K562 (cell line): ENCODE results near the gene CENPX. TPM values are rescaled to one million over a fixed set of nuclear protein-coding genes. Genes with fewer than 3 reads are reported as not detected.

Source experiments
- CREB1 ChIP-seq, 2 experiments: sonication (generic) in 1 of 2; formaldehyde crosslinking in 1 of 2; IDR thresholded peaks; 2 replicates each; pipeline versions ENCODE4 v1.6.1 to v1.8.0; 2012 to 2022; ENCODE audit warnings: inconsistent platforms in 1 of 2, mild to moderate bottlenecking in 1 of 2, missing genetic modification reagents in 1 of 2, moderate library complexity in 1 of 2
- CREBBP ChIP-seq: IDR thresholded peaks from one replicate; pipeline ENCODE4 v1.6.1; 2012; ENCODE audit warnings: low read depth, mild to moderate bottlenecking, control low read depth, inconsistent platforms, low read length
- FOXJ3 ChIP-seq: sonication (generic); formaldehyde crosslinking; IDR thresholded peaks from 2 replicates; pipeline ENCODE4 v1.4.0; 2020; ENCODE audit warnings: mild to moderate bottlenecking, missing genetic modification reagents
- HNRNPLL ChIP-seq: fragments of 200-400 bp; formaldehyde crosslinking; IDR thresholded peaks from 2 replicates; pipeline ENCODE4 v1.6.1; 2017; ENCODE audit warnings: low read length, low read depth, mild to moderate bottlenecking; ENCODE audit not compliant: poor library complexity, severe bottlenecking
- KAT2B ChIP-seq: IDR thresholded peaks from one replicate; pipeline ENCODE4 v1.6.1; 2012; ENCODE audit warnings: low read depth, mild to moderate bottlenecking, control low read depth, inconsistent platforms, low read length, moderate library complexity
- KLF6 ChIP-seq: fragments of 250-450 bp; sonication (Bioruptor Pico); IDR thresholded peaks from 2 replicates; pipeline ENCODE4 v1.4.0; 2020; ENCODE audit warnings: mild to moderate bottlenecking, moderate library complexity, borderline replicate concordance
- MTA1 ChIP-seq: fragments of 450-650 bp; IDR thresholded peaks from 2 replicates; pipeline ENCODE4 v1.6.1; 2017; ENCODE audit warnings: borderline replicate concordance
- NFE2 ChIP-seq: IDR thresholded peaks from 2 replicates; pipeline ENCODE4 v1.6.1; 2014; ENCODE audit warnings: antibody characterized with exemption, low read depth
- NR4A1 ChIP-seq, 2 experiments: fragments of 250-450 bp in 1 of 2; fragments of 450-650 bp in 1 of 2; sonication (Bioruptor Pico) in 1 of 2; IDR thresholded peaks; 2 replicates each; pipeline versions ENCODE4 v1.4.0 to v1.6.1; 2016 to 2020; ENCODE audit warnings: mild to moderate bottlenecking in 2 of 2, missing compliant biosample characterization in 1 of 2, missing genetic modification characterization in 1 of 2, moderate library complexity in 1 of 2
- SNRNP70 ChIP-seq: fragments of 200-400 bp; formaldehyde crosslinking; optimal IDR thresholded peaks from 2 replicates; pipeline ENCODE3; 2017; ENCODE audit warnings: low read depth, low read length
- ZBTB8A ChIP-seq: fragments of 450-650 bp; IDR thresholded peaks from 2 replicates; pipeline ENCODE4 v1.6.1; 2018; ENCODE audit warnings: mild to moderate bottlenecking, moderate library complexity; ENCODE audit not compliant: partially characterized antibody
- ZNF24 ChIP-seq: fragments of 450-650 bp; IDR thresholded peaks from 2 replicates; pipeline ENCODE4 v1.6.1; 2016
- ZNF431 ChIP-seq: sonication (generic); formaldehyde crosslinking; IDR thresholded peaks from 2 replicates; pipeline ENCODE4 v1.8.0; 2022; ENCODE audit warnings: mild to moderate bottlenecking, missing genetic modification reagents
- ZNF586 ChIP-seq: fragments of 450-650 bp; formaldehyde crosslinking; conservative IDR thresholded peaks from 2 replicates; pipeline ENCODE4 v1.4.0; 2020; ENCODE audit warnings: mild to moderate bottlenecking, moderate library complexity
- ZNF695 ChIP-seq: fragments of 450-650 bp; formaldehyde crosslinking; IDR thresholded peaks from 2 replicates; pipeline ENCODE4 v1.4.0; 2020; ENCODE audit warnings: mild to moderate bottlenecking, moderate library complexity
- ZNF717 ChIP-seq: fragments of 250-450 bp; sonication (Bioruptor Pico); IDR thresholded peaks from 2 replicates; pipeline ENCODE4 v1.5.0; 2021
- ZNF79 ChIP-seq: fragments of 250-450 bp; sonication (Bioruptor Pico); IDR thresholded peaks from 2 replicates; pipeline ENCODE4 v1.4.0; 2020; ENCODE audit warnings: low read depth, mild to moderate bottlenecking, moderate library complexity
- polyA plus RNA-seq, 8 experiments: library from polyadenylated mRNA; depleted of rRNA in 4 of 8; stranded (reverse) in 5 of 8; unstranded in 3 of 8; fragments of >200 nt; fragmentation: Nextera tagmentation in 2 of 8; fragmentation: Illumina TruSeq in 1 of 8; extraction: Ambion mirVana in 2 of 8; extraction: Trizol in 1 of 8; gene quantifications; 2 replicates each; pipeline versions ENCODE4 v1.2.1 to v1.2.3, GENCODE V29; 2011 to 2014; ENCODE audit warnings: inconsistent platforms in 1 of 8, missing spikeins in 1 of 8
- total RNA-seq, 7 experiments: library from RNA; depleted of rRNA in 6 of 7; stranded (reverse); fragments of >200 nt in 6 of 7; fragmentation: Illumina TruSeq in 2 of 7; extraction: Trizol in 2 of 7; gene quantifications; 2 replicates each; pipeline versions ENCODE4 v1.2.1 to v1.2.3, GENCODE V29; 2011 to 2021; ENCODE audit warnings: low replicate concordance in 1 of 7
- TF ChIP-seq, protein P1 (sequence below): sonication (generic); formaldehyde crosslinking; IDR thresholded peaks from 2 replicates; pipeline ENCODE4 v1.8.0; 2023; ENCODE audit warnings: mild to moderate bottlenecking, missing genetic modification reagents
- TF ChIP-seq, protein P2 (sequence below): fragments of 450-650 bp; IDR thresholded peaks from 2 replicates; pipeline ENCODE4 v1.7.0; 2016; ENCODE audit warnings: borderline replicate concordance

The CENPX gene
- total and polyA plus RNA-seq, 9 of the 15 experiments (the other 6 are each of a cell fraction or from before 2014, with no cell fraction given), result 32.7 to 352 (median 127) TPM

DNA sequence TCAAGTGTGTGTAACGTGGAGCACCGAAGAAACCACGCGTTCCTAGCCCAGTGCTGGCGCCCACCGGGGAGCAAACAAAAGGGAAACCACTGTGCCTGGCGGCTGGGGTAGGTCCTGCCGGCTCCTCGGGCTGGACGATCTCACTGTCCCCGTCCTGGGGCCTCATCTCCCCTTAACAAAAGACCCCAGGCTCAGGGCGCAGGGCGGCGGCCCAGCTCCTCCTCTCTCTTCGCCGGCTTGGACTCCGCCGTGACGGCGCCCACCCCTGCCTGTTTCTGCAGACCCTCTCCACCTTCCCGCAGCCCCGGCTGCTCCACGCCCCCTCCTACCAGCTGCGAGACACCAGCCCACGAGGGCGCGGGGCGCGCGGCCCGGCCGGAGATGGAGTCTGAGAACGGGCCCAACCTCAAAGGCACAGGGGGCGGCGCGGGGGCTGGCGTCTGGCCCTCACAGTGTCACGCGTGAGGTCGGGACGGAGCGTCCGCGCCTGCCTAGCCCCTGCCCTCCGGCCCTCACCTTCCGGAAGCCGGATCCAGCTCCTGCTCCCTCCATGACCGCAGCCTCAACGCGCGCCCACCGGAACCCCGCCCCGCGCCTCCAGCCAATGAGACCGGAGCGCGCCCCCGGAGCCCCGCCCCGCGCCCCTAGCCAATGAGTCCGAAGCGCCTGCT, at the start of gene CENPX (continued):
- TF ChIP-seq ZBTB8A (no peak), HNRNPLL (no peak), ZNF79 (CRISPR knock-in tag) (no peak), ZNF431 (CRISPR knock-in tag) (no peak), ZNF24 (no peak), NFE2 (no peak), NR4A1 (CRISPR knock-in tag; IDR thresholded peaks at IDR 0.05) (no peak), NR4A1 (tag; IDR thresholded peaks at IDR 0.05) (no peak), ZNF586 (CRISPR knock-in tag) (no peak), MTA1 (no peak), ZNF695 (CRISPR knock-in tag) (no peak), KAT2B (no peak), ZNF717 (CRISPR knock-in tag) (no peak), SNRNP70 (no peak), CREB1 (IDR thresholded peaks at IDR 0.05) (no peak), CREB1 (CRISPR knock-in tag; IDR thresholded peaks at IDR 0.05) (no peak), KLF6 (no peak), CREBBP (no peak), FOXJ3 (CRISPR knock-in tag) (no peak)
- TF ChIP-seq, protein P1, sequence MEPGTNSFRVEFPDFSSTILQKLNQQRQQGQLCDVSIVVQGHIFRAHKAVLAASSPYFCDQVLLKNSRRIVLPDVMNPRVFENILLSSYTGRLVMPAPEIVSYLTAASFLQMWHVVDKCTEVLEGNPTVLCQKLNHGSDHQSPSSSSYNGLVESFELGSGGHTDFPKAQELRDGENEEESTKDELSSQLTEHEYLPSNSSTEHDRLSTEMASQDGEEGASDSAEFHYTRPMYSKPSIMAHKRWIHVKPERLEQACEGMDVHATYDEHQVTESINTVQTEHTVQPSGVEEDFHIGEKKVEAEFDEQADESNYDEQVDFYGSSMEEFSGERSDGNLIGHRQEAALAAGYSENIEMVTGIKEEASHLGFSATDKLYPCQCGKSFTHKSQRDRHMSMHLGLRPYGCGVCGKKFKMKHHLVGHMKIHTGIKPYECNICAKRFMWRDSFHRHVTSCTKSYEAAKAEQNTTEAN (CRISPR knock-in tag), result no peak
- TF ChIP-seq, protein P2, sequence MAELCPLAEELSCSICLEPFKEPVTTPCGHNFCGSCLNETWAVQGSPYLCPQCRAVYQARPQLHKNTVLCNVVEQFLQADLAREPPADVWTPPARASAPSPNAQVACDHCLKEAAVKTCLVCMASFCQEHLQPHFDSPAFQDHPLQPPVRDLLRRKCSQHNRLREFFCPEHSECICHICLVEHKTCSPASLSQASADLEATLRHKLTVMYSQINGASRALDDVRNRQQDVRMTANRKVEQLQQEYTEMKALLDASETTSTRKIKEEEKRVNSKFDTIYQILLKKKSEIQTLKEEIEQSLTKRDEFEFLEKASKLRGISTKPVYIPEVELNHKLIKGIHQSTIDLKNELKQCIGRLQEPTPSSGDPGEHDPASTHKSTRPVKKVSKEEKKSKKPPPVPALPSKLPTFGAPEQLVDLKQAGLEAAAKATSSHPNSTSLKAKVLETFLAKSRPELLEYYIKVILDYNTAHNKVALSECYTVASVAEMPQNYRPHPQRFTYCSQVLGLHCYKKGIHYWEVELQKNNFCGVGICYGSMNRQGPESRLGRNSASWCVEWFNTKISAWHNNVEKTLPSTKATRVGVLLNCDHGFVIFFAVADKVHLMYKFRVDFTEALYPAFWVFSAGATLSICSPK, result no peak
